ENCODE measurements around the gene SMOC1. TPM values are rescaled to one million over a fixed set of nuclear protein-coding genes. Genes with fewer than 3 reads are reported as not detected.

Gene SMOC1
- total RNA-seq, 1 experiment from 2014 or later, result 0.46 TPM

GRCh38 chr14:69983317-69983716 lies 104.1 kb downstream of the SMOC1 start:
- no peak for TF ChIP-seq POLR2AphosphoS5 (IDR thresholded peaks at IDR 0.05; ENCODE audit: low read depth, low read length)
- no peak for TF ChIP-seq CTCF (IDR thresholded peaks at IDR 0.05)
- no peak for TF ChIP-seq REST (IDR thresholded peaks at IDR 0.05; ENCODE audit: insufficient read depth in 1 of 2, low read depth in 2 of 2, low read length in 1 of 2)
- no peak for TF ChIP-seq TCF7L2 (IDR thresholded peaks at IDR 0.05; ENCODE audit: low read depth, low read length)
- TF ChIP-seq SIN3A (IDR thresholded peaks at IDR 0.05; ENCODE audit: borderline replicate concordance, insufficient read depth, low read depth, low read length), result no peak
- no TSS peak for BruUV-seq (replicated peaks)
- H3K27me3 ChIP-seq (ENCODE audit: control insufficient read depth, insufficient read depth, low read length), result peaks cover 2% of the 10 kb centered on the region; the same call in 1 of the 2 replicates
- H3K27ac ChIP-seq (ENCODE audit: low read length), result no peak overlapping the region
- intact Hi-C loops (cut with micrococcal nuclease; ENCODE audit: unreplicated experiment) (no loop called here), in situ Hi-C loops (cut with HindIII; ENCODE audit: low pct_unique_long_range_greater_than_20kb, low sequenced_read_pairs) (no loop called here)
- no peak overlapping the region for H3K4me3 ChIP-seq (ENCODE audit: low read depth in 2 of 2, low read length in 2 of 2)
- DNase-seq (ENCODE audit: low read depth, low spot score) (no peak), ATAC-seq (no peak)
- no peaks in the 10 kb centered on the region for H3K36me3 ChIP-seq (ENCODE audit: control insufficient read depth, insufficient read depth, low read length)
- POLR2A ChIA-PET, result no interaction called here
- H3K4me1 ChIP-seq (ENCODE audit: control insufficient read depth, insufficient read depth, low read length), result no peaks in the 10 kb centered on the region
- H3K9me3 ChIP-seq (ENCODE audit: control insufficient read depth, insufficient read depth, low read depth, low read length), result no peaks in the 10 kb centered on the region
- CTCF ChIA-PET, result no interaction called here

GRCh38 chr14:69985463-69985862 lies 106.2 kb downstream of the SMOC1 start:
- no peak for ATAC-seq
- Histone ChIP-seq H3K36me3 (ENCODE audit: control insufficient read depth, insufficient read depth, low read length) (no peaks in the 10 kb centered on the region), H3K27ac (ENCODE audit: low read length) (no peak overlapping the region), H3K4me1 (ENCODE audit: control insufficient read depth, insufficient read depth, low read length) (no peaks in the 10 kb centered on the region), H3K4me3 (ENCODE audit: low read depth in 2 of 2, low read length in 2 of 2) (no peak overlapping the region), H3K27me3 (ENCODE audit: control insufficient read depth, insufficient read depth, low read length) (peaks cover 2% of the 10 kb centered on the region; the same call in 1 of the 2 replicates), H3K9me3 (ENCODE audit: control insufficient read depth, insufficient read depth, low read depth, low read length) (no peaks in the 10 kb centered on the region)
- intact Hi-C loops (cut with micrococcal nuclease; ENCODE audit: unreplicated experiment) (no loop called here), in situ Hi-C loops (cut with HindIII; ENCODE audit: low pct_unique_long_range_greater_than_20kb, low sequenced_read_pairs) (no loop called here)
- TF ChIP-seq SIN3A (IDR thresholded peaks at IDR 0.05; ENCODE audit: borderline replicate concordance, insufficient read depth, low read depth, low read length), result no peak
- TF ChIP-seq POLR2AphosphoS5 (IDR thresholded peaks at IDR 0.05; ENCODE audit: low read depth, low read length), result no peak
- TF ChIP-seq CTCF (IDR thresholded peaks at IDR 0.05), result no peak
- no peak for TF ChIP-seq REST (IDR thresholded peaks at IDR 0.05; ENCODE audit: insufficient read depth in 1 of 2, low read depth in 2 of 2, low read length in 1 of 2)
- TF ChIP-seq TCF7L2 (IDR thresholded peaks at IDR 0.05; ENCODE audit: low read depth, low read length), result no peak
- POLR2A ChIA-PET, result no interaction called here
- DNase-seq (ENCODE audit: low read depth, low spot score), result no peak
- CTCF ChIA-PET, result no interaction called here
- BruUV-seq (replicated peaks), result no TSS peak

Measured in Panc1 (cell line).